ENCODE data around the gene STAT5A. TPM values are rescaled to one million over a fixed set of nuclear protein-coding genes. Genes with fewer than 3 reads are reported as not detected.

Gene STAT5A
- total RNA-seq, 2 donors from 2014 or later, result 65.5 to 69.8 TPM

DNA sequence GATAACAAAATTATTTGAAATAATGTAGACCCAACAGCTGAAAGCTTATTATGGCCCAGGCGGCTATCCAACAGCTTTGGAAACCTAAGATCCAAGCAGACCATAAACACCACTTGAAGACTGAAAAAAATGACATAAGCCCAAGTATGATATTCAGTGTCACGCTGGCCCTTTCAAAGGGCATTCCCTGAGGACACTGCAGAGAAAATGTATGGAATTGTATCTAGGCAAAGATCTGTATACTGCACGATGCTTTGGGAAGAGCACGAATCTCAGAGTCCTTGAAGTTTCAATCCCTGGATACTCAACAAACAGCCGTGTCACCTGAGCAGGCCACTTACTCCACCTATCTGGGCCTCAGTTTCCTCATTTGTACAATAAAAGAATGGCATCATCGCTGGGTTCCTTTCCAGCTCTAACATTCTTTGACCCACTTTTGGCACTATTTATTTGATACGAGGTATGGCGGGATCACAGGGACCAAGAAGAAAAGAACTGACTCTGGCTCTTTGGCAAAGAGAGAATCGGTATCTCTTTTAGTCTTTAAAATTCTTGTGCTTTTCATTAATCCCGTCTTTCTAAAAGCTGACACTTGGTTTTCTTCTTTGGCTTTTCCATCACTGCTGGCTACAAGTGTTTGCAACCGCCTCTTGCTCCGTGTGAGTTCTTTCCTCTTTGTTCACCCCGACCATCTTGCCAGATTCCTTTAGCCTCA lies 13.3 kb upstream of the STAT5A start:
- ATAC-seq (ENCODE audit: insufficient number of reproducible peaks, low FRiP score, low read depth) (no peak), DNase-seq (ENCODE audit: low spot score) (no peak)
- no peaks in the 10 kb centered on the region for H3K9me3 ChIP-seq
- peaks cover 20 to 44% of the 10 kb centered on the region in 2 donors for H3K4me1 ChIP-seq (ENCODE audit: control insufficient read depth in 1 of 2, low read depth in 2 of 2)
- TF ChIP-seq, protein P1, sequence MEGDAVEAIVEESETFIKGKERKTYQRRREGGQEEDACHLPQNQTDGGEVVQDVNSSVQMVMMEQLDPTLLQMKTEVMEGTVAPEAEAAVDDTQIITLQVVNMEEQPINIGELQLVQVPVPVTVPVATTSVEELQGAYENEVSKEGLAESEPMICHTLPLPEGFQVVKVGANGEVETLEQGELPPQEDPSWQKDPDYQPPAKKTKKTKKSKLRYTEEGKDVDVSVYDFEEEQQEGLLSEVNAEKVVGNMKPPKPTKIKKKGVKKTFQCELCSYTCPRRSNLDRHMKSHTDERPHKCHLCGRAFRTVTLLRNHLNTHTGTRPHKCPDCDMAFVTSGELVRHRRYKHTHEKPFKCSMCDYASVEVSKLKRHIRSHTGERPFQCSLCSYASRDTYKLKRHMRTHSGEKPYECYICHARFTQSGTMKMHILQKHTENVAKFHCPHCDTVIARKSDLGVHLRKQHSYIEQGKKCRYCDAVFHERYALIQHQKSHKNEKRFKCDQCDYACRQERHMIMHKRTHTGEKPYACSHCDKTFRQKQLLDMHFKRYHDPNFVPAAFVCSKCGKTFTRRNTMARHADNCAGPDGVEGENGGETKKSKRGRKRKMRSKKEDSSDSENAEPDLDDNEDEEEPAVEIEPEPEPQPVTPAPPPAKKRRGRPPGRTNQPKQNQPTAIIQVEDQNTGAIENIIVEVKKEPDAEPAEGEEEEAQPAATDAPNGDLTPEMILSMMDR (IDR thresholded peaks at IDR 0.05), result no peak
- peak overlapping the region in 1 of 2 donors; percentile 72 for H3K27ac ChIP-seq
- H3K4me3 ChIP-seq, result peak overlapping the region; percentile 88
- H3K36me3 ChIP-seq, result no peaks in the 10 kb centered on the region
- H3K27me3 ChIP-seq (replicated peaks; ENCODE audit: insufficient read depth), result no peaks in the 10 kb centered on the region

- ATAC-seq (ENCODE audit: insufficient number of reproducible peaks, low FRiP score, low read depth), result peak; percentile 12
- no peak for DNase-seq (ENCODE audit: low spot score)
- H3K4me1 ChIP-seq (ENCODE audit: control insufficient read depth in 1 of 2, low read depth in 2 of 2), result peaks cover 17 to 41% of the 10 kb centered on the region in 2 donors
Measured at GRCh38 chr17:42275527-42276358, 12.6 kb upstream of the STAT5A start.

GRCh38 chr17:42276359-42276608 lies 12.0 kb upstream of the STAT5A start, which contains the start of gene STAT5B:
Gene STAT5B (minus strand): TSS chr17:42276391. CDS start chr17:42232127, 44,264 bp downstream.
- DNase-seq (ENCODE audit: low spot score), result no peak
- ATAC-seq (ENCODE audit: insufficient number of reproducible peaks, low FRiP score, low read depth), result peak; percentile 52
- H3K9me3 ChIP-seq, result no peaks in the 10 kb centered on the region
- peak within 1 kb of the TSS; percentile 83 to 88 for H3K27ac ChIP-seq
- peaks cover 17 to 41% of the 10 kb centered on the region in 2 donors for H3K4me1 ChIP-seq (ENCODE audit: control insufficient read depth in 1 of 2, low read depth in 2 of 2)
- peak within 1 kb of the TSS; percentile 88 for H3K4me3 ChIP-seq
- TF ChIP-seq, protein P1 (IDR thresholded peaks at IDR 0.05), result no peak
- H3K36me3 ChIP-seq, result no peaks in the 10 kb centered on the region
- no peaks in the 10 kb centered on the region for H3K27me3 ChIP-seq (replicated peaks; ENCODE audit: insufficient read depth)

More at GRCh38 chr17:42275527-42276358, 12.6 kb upstream of the STAT5A start:
- H3K36me3 ChIP-seq, result no peaks in the 10 kb centered on the region
- H3K27ac ChIP-seq, result peak overlapping the region; percentile 69 to 72
- TF ChIP-seq, protein P1 (IDR thresholded peaks at IDR 0.05), result no peak
- H3K27me3 ChIP-seq (replicated peaks; ENCODE audit: insufficient read depth), result no peaks in the 10 kb centered on the region
- H3K4me3 ChIP-seq, result peak overlapping the region; percentile 88
- no peaks in the 10 kb centered on the region for H3K9me3 ChIP-seq

DNA sequence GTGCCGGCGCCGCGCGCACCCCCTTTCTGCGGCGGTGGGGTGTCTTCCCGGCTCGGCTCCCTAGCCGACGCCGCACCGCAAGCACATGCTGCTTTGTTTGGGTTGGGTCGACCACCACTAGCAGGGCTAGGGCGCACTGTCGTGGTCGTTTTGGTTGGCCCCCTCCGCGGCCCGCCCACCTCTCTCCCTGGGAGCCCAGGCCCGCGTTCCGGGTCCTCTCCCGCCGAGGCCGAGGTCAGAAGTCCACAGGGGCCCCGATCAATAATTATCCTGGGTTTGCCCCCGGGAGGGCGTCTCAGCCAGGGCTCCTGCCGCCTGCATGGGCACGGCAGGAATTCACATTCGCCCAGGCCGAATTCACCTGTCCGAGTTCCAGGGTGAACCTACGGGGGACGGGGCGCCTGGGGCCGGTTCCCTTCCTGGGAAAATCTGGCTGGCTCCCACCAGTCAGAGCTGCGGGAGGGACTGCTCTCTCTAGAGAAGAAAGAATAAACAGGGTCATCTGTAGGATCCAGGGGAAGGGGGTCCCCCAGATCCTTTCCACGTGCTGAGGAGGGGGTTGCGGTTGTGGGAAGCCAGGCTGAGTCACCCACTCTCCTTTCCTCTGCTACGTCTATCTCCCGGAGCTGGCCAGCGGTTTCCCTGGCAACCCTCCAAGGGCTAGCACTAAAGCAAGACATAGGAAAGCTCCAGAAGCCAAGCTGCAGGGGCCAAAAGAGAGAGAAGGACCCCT lies 11.5 kb upstream of the STAT5A start:
- Histone ChIP-seq H3K36me3 (no peaks in the 10 kb centered on the region), H3K4me3 (peak overlapping the region; percentile 88), H3K27me3 (replicated peaks; ENCODE audit: insufficient read depth) (no peaks in the 10 kb centered on the region), H3K4me1 (ENCODE audit: control insufficient read depth in 1 of 2, low read depth in 2 of 2) (peaks cover 17 to 41% of the 10 kb centered on the region in 2 donors), H3K27ac (peak overlapping the region; percentile 83 to 88), H3K9me3 (no peaks in the 10 kb centered on the region)
- TF ChIP-seq, protein P1 (IDR thresholded peaks at IDR 0.05), result no peak
- ATAC-seq (ENCODE audit: insufficient number of reproducible peaks, low FRiP score, low read depth), result no peak
- DNase-seq (ENCODE audit: low spot score), result peak; percentile 64

DNA sequence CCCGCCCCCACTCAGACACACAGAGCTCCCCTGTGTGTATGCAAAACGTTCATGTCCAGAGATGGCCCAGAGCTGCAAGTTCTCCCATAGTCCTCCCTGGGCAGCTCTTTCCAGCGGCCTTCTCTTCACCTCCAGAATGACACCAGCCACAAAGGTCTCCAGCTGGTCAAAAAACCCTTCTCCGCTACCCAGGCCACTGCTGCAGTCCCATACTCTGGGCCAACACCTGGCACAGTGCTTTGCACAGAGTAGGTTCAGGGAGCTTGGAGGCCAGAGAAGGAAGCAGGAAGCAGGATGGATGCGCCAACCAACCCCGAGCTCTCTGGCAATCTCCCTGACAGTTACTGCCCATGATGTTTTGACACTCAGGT lies 11.0 kb upstream of the STAT5A start:
- Histone ChIP-seq H3K4me1 (ENCODE audit: control insufficient read depth in 1 of 2, low read depth in 2 of 2) (peaks cover 17 to 39% of the 10 kb centered on the region in 2 donors), H3K27ac (peak overlapping the region; percentile 83 to 88), H3K27me3 (replicated peaks; ENCODE audit: insufficient read depth) (no peaks in the 10 kb centered on the region), H3K4me3 (peak overlapping the region; percentile 88), H3K9me3 (no peaks in the 10 kb centered on the region), H3K36me3 (no peaks in the 10 kb centered on the region)
- DNase-seq (ENCODE audit: low spot score) (no peak), ATAC-seq (ENCODE audit: insufficient number of reproducible peaks, low FRiP score, low read depth) (no peak)
- TF ChIP-seq, protein P1 (IDR thresholded peaks at IDR 0.05), result no peak

Data from thoracic aorta (tissue), 2 donors.